SU-DHL-6 (cell line): ENCODE data around the gene ADARB2.

Experiments used
- H2AFZ ChIP-seq: fragments of 200-600 bp; sonication (generic); 2 replicates; pipeline ENCODE4 v1.6.1; 2014; ENCODE audit warnings: low read depth, mild to moderate bottlenecking, moderate library complexity, mixed read lengths, antibody characterized with exemption, low read length; ENCODE audit not compliant: severe bottlenecking
- H3F3A ChIP-seq: fragments of 200-600 bp; shearing (Covaris generic); 2 replicates; pipeline ENCODE4 v1.6.0; 2016; ENCODE audit warnings: antibody characterized with exemption, mild to moderate bottlenecking; ENCODE audit not compliant: insufficient read depth
- H3K27ac ChIP-seq: fragments of 200-600 bp; sonication (generic); 2 replicates; pipeline ENCODE4 v1.5.1; 2016; ENCODE audit warnings: low read depth, mild to moderate bottlenecking, low read length, moderate library complexity, mixed read lengths
- H3K27me3 ChIP-seq: fragments of 200-600 bp; sonication (generic), shearing (Covaris generic); 2 replicates; pipeline ENCODE4 v1.6.0; 2014; ENCODE audit warnings: mild to moderate bottlenecking, low read length
- H3K36me3 ChIP-seq: fragments of 200-600 bp; sonication (generic); 2 replicates; pipeline ENCODE4 v1.6.1; 2014; ENCODE audit warnings: mild to moderate bottlenecking, low read length, mixed read lengths
- H3K4me2 ChIP-seq: fragments of 300-600, 200-600 bp; shearing (Covaris generic), sonication (generic); 2 replicates; pipeline ENCODE4 v1.6.0; 2014; ENCODE audit warnings: low read length, low read depth, mild to moderate bottlenecking; ENCODE audit not compliant: poor library complexity, severe bottlenecking
- H3K4me3 ChIP-seq: fragments of 200-600 bp; sonication (generic); 2 replicates; pipeline ENCODE4 v1.5.1; 2014; ENCODE audit warnings: antibody characterized with exemption, low read length, mild to moderate bottlenecking, mixed read lengths; ENCODE audit not compliant: insufficient read depth, poor library complexity, severe bottlenecking
- H3K79me2 ChIP-seq: fragments of 200-600 bp; sonication (generic); 2 replicates; pipeline ENCODE4 v1.6.1; 2014; ENCODE audit warnings: mild to moderate bottlenecking, low read length, moderate library complexity; ENCODE audit not compliant: insufficient read depth
- H3K9ac ChIP-seq: fragments of 200-600 bp; sonication (generic); 2 replicates; pipeline ENCODE4 v1.7.0; 2014; ENCODE audit warnings: mild to moderate bottlenecking, low read length
- H3K9me2 ChIP-seq: fragments of 200-600 bp; sonication (generic); replicated peaks from 2 replicates; pipeline ENCODE4 v1.6.1; 2014; ENCODE audit warnings: low read length; ENCODE audit not compliant: insufficient read depth
- H3K9me3 ChIP-seq: fragments of 200-600 bp; sonication (generic); 2 replicates; pipeline ENCODE4 v1.6.1; 2014; ENCODE audit warnings: low read length, mixed read lengths; ENCODE audit not compliant: insufficient read depth
- H4K20me1 ChIP-seq: fragments of 200-600 bp; sonication (generic); 2 replicates; pipeline ENCODE4 v1.6.1; 2014; ENCODE audit warnings: low read depth, mild to moderate bottlenecking, antibody characterized with exemption, low read length, moderate library complexity, mixed read lengths
- CTCF ChIP-seq: fragments of 200-600 bp; sonication (generic); IDR thresholded peaks from one replicate; pipeline ENCODE4 v1.5.1; 2017; ENCODE audit warnings: antibody characterized with exemption, mild to moderate bottlenecking, low read length, moderate library complexity; ENCODE audit not compliant: insufficient read depth, poor library complexity, severe bottlenecking
- EZH2phosphoT487 ChIP-seq: fragments of 200-600 bp; sonication (generic), shearing (Covaris generic); conservative IDR thresholded peaks from 2 replicates; pipeline ENCODE4 v1.6.1; 2018; ENCODE audit warnings: mild to moderate bottlenecking, antibody characterized with exemption, low read length, moderate library complexity, mixed read lengths

ADARB2 gene

GRCh38 chr10:1544929-1545328 is 192.4 kb downstream of the ADARB2 start:
- no peaks in the 10 kb centered on the region for H3F3A ChIP-seq

DNA sequence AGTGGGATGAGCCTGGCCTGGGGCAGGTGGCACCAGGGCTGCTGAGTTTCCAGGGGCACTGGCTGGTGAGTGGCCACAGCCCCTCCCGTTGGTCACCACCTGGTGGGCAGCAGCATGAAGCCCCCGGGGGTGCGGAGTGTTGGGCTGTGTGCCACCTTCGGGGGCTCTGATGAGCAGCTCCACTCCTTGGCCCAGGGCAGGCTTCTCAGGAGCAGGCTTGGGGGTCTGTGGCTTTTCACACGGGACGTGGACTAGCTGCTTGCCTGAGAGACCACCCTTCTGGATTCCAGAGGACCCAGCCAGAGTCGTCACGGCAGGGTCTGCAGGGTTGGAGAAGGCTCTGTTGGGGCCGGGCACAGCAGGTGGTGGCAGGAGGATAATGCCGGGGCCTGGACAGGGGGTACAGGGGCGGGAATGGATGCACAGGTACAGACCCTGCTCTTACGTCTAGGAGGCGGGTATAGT is 193.1 kb downstream of the ADARB2 start:
- H3K9ac ChIP-seq, result no peak overlapping the region
- no peaks in the 10 kb centered on the region for H3K79me2 ChIP-seq
- H2AFZ ChIP-seq, result no peak overlapping the region
- H3K27ac ChIP-seq, result no peak overlapping the region
- H3K4me2 ChIP-seq, result no peak overlapping the region
- no peak overlapping the region for H3K4me3 ChIP-seq
- no peaks in the 10 kb centered on the region for H3K36me3 ChIP-seq
- H4K20me1 ChIP-seq, result no peaks in the 10 kb centered on the region
- no peaks in the 10 kb centered on the region for H3F3A ChIP-seq
- TF ChIP-seq CTCF, result no peak
- TF ChIP-seq EZH2phosphoT487, result no peak
- H3K27me3 ChIP-seq, result no peaks in the 10 kb centered on the region
- H3K9me3 ChIP-seq, result no peaks in the 10 kb centered on the region
- no peaks in the 10 kb centered on the region for H3K9me2 ChIP-seq

More at GRCh38 chr10:1544929-1545328, 192.4 kb downstream of the ADARB2 start:
- Histone ChIP-seq H3K27ac (no peak overlapping the region), H3K79me2 (no peaks in the 10 kb centered on the region), H3K9me2 (no peaks in the 10 kb centered on the region), H3K4me2 (no peak overlapping the region), H3K36me3 (no peaks in the 10 kb centered on the region), H3K27me3 (no peaks in the 10 kb centered on the region), H3K9ac (no peak overlapping the region), H4K20me1 (no peaks in the 10 kb centered on the region), H2AFZ (no peak overlapping the region), H3K4me3 (no peak overlapping the region), H3K9me3 (no peaks in the 10 kb centered on the region)
- TF ChIP-seq CTCF (no peak), EZH2phosphoT487 (no peak)

GRCh38 chr10:1543596-1543995 is 193.7 kb downstream of the ADARB2 start:
- Histone ChIP-seq H3F3A (no peaks in the 10 kb centered on the region), H3K27me3 (no peaks in the 10 kb centered on the region), H3K9me2 (no peaks in the 10 kb centered on the region), H4K20me1 (no peaks in the 10 kb centered on the region), H3K27ac (no peak overlapping the region), H3K36me3 (no peaks in the 10 kb centered on the region), H3K79me2 (no peaks in the 10 kb centered on the region), H2AFZ (no peak overlapping the region), H3K9me3 (no peaks in the 10 kb centered on the region), H3K9ac (no peak overlapping the region), H3K4me3 (no peak overlapping the region), H3K4me2 (no peak overlapping the region)
- TF ChIP-seq EZH2phosphoT487 (no peak), CTCF (no peak)
